Measurements from ENCODE around the gene SIVA1.

The SIVA1 gene

GRCh38 chr14:104757681-104758392 is 4.9 kb downstream of the SIVA1 start:
- intact Hi-C loops (cut with micrococcal nuclease) = no loop called here

GRCh38 chr14:104758981-104759969 is 6.3 kb downstream of the SIVA1 start:
- Mint-ChIP-seq H3K4me3 (no peak overlapping the region), H3K36me3 (ENCODE audit: low read depth) (peaks cover 80% of the 10 kb centered on the region), H3K4me1 (ENCODE audit: low read depth) (peaks cover 12% of the 10 kb centered on the region), H3K9me3 (no peaks in the 10 kb centered on the region), H3K27ac (no peak overlapping the region), H3K27me3 (no peaks in the 10 kb centered on the region)
- intact Hi-C loops (cut with micrococcal nuclease) = no loop called here

More at GRCh38 chr14:104757681-104758392, 4.9 kb downstream of the SIVA1 start:
- Mint-ChIP-seq H3K36me3 (ENCODE audit: low read depth) (peaks cover 94% of the 10 kb centered on the region), H3K4me3 (no peak overlapping the region), H3K27me3 (no peaks in the 10 kb centered on the region), H3K4me1 (ENCODE audit: low read depth) (peaks cover 20% of the 10 kb centered on the region), H3K27ac (no peak overlapping the region), H3K9me3 (no peaks in the 10 kb centered on the region)

GRCh38 chr14:104765517-104765916 is 12.6 kb downstream of the SIVA1 start:
- Mint-ChIP-seq H3K4me3 (no peak overlapping the region), H3K4me1 (ENCODE audit: low read depth) (peaks cover 19% of the 10 kb centered on the region), H3K27me3 (no peaks in the 10 kb centered on the region), H3K9me3 (no peaks in the 10 kb centered on the region), H3K36me3 (ENCODE audit: low read depth) (peaks cover 35% of the 10 kb centered on the region), H3K27ac (no peak overlapping the region)
- intact Hi-C loops (cut with micrococcal nuclease) = no loop called here

GRCh38 chr14:104766256-104766862 is 13.4 kb downstream of the SIVA1 start:
- Mint-ChIP-seq H3K4me3 (no peak overlapping the region), H3K27ac (no peak overlapping the region), H3K36me3 (ENCODE audit: low read depth) (peaks cover 35% of the 10 kb centered on the region), H3K27me3 (no peaks in the 10 kb centered on the region), H3K9me3 (peaks cover 4% of the 10 kb centered on the region), H3K4me1 (ENCODE audit: low read depth) (peaks cover 27% of the 10 kb centered on the region)
- intact Hi-C loops (cut with micrococcal nuclease) = no loop called here

GRCh38 chr14:104766863-104767633 is 14.1 kb downstream of the SIVA1 start:
- H3K36me3 Mint-ChIP-seq (ENCODE audit: low read depth) = peaks cover 36% of the 10 kb centered on the region
- no peak overlapping the region for H3K4me3 Mint-ChIP-seq
- H3K4me1 Mint-ChIP-seq (ENCODE audit: low read depth) = peaks cover 27% of the 10 kb centered on the region
- H3K27me3 Mint-ChIP-seq = no peaks in the 10 kb centered on the region
- H3K27ac Mint-ChIP-seq = no peak overlapping the region
- H3K9me3 Mint-ChIP-seq = peaks cover 6% of the 10 kb centered on the region
- intact Hi-C loops (cut with micrococcal nuclease) = no loop called here

GRCh38 chr14:104767634-104767918 is 14.6 kb downstream of the SIVA1 start:
- H3K4me1 Mint-ChIP-seq (ENCODE audit: low read depth) = peaks cover 27% of the 10 kb centered on the region
- peaks cover 36% of the 10 kb centered on the region for H3K36me3 Mint-ChIP-seq (ENCODE audit: low read depth)
- intact Hi-C loops (cut with micrococcal nuclease) = no loop called here
- H3K27ac Mint-ChIP-seq = no peak overlapping the region
- H3K27me3 Mint-ChIP-seq = no peaks in the 10 kb centered on the region
- peaks cover 6% of the 10 kb centered on the region for H3K9me3 Mint-ChIP-seq
- no peak overlapping the region for H3K4me3 Mint-ChIP-seq

GRCh38 chr14:104768437-104769323 is 15.7 kb downstream of the SIVA1 start:
- Mint-ChIP-seq H3K27ac (no peak overlapping the region), H3K36me3 (ENCODE audit: low read depth) (peaks cover 46% of the 10 kb centered on the region), H3K4me1 (ENCODE audit: low read depth) (peaks cover 27% of the 10 kb centered on the region), H3K27me3 (no peaks in the 10 kb centered on the region), H3K9me3 (peaks cover 6% of the 10 kb centered on the region), H3K4me3 (no peak overlapping the region)
- intact Hi-C loops (cut with micrococcal nuclease) = loop anchor here (1.0 kb wide), 1 partner anchor 58 kb away; no protein-coding TSS in a partner anchor

GRCh38 chr14:104769324-104770071 is 16.6 kb downstream of the SIVA1 start:
- Mint-ChIP-seq H3K27ac (no peak overlapping the region), H3K4me1 (ENCODE audit: low read depth) (peaks cover 27% of the 10 kb centered on the region), H3K36me3 (ENCODE audit: low read depth) (peaks cover 54% of the 10 kb centered on the region), H3K4me3 (no peak overlapping the region), H3K9me3 (peaks cover 6% of the 10 kb centered on the region), H3K27me3 (no peaks in the 10 kb centered on the region)
- intact Hi-C loops (cut with micrococcal nuclease) = no loop called here

- H3K9me3 Mint-ChIP-seq = peaks cover 6% of the 10 kb centered on the region
- H3K36me3 Mint-ChIP-seq (ENCODE audit: low read depth) = peaks cover 61% of the 10 kb centered on the region
- H3K27ac Mint-ChIP-seq = no peak overlapping the region
- H3K4me3 Mint-ChIP-seq = no peak overlapping the region
- intact Hi-C loops (cut with micrococcal nuclease) = no loop called here
- H3K27me3 Mint-ChIP-seq = no peaks in the 10 kb centered on the region
- peaks cover 27% of the 10 kb centered on the region for H3K4me1 Mint-ChIP-seq (ENCODE audit: low read depth)
These were observed 17.2 kb downstream of the SIVA1 start for GRCh38 chr14:104770072-104770579.

GRCh38 chr14:104770851-104771272 is 17.9 kb downstream of the SIVA1 start:
- H3K27me3 Mint-ChIP-seq = no peaks in the 10 kb centered on the region

GRCh38 chr14:104771374-104771773 is 18.4 kb downstream of the SIVA1 start:
- no peak overlapping the region for H3K27ac Mint-ChIP-seq
- no peak overlapping the region for H3K4me3 Mint-ChIP-seq
- peaks cover 6% of the 10 kb centered on the region for H3K9me3 Mint-ChIP-seq
- peaks cover 27% of the 10 kb centered on the region for H3K4me1 Mint-ChIP-seq (ENCODE audit: low read depth)
- H3K27me3 Mint-ChIP-seq = no peaks in the 10 kb centered on the region
- peaks cover 73% of the 10 kb centered on the region for H3K36me3 Mint-ChIP-seq (ENCODE audit: low read depth)
- intact Hi-C loops (cut with micrococcal nuclease) = no loop called here

More at GRCh38 chr14:104770851-104771272, 17.9 kb downstream of the SIVA1 start:
- Mint-ChIP-seq H3K4me1 (ENCODE audit: low read depth) (peaks cover 27% of the 10 kb centered on the region), H3K4me3 (no peak overlapping the region), H3K27ac (no peak overlapping the region), H3K9me3 (peaks cover 6% of the 10 kb centered on the region), H3K36me3 (ENCODE audit: low read depth) (peaks cover 68% of the 10 kb centered on the region)
- intact Hi-C loops (cut with micrococcal nuclease) = no loop called here

All from dendritic cell treated with granulocyte-macrophage colony-stimulating factor and Interleukin-4, amounts not matched to agents 40 ng/mL and 50 ng/mL, for 4 days (primary cell).